HG02885 (cell line): ENCODE results near the gene MAMLD1.
"Not testable (repeated sequence)": the region's sequence is repeated elsewhere in the genome, so short reads cannot be mapped to it uniquely, and the experiment has no call there.

Source experiments
- ATAC-seq: cut with Tn5 transposase; IDR thresholded peaks from one replicate; pipeline ENCODE4 v1.9.1; 2021; ENCODE audit warnings: mild to moderate bottlenecking; ENCODE audit not compliant: unreplicated experiment, poor library complexity

MAMLD1 gene

DNA sequence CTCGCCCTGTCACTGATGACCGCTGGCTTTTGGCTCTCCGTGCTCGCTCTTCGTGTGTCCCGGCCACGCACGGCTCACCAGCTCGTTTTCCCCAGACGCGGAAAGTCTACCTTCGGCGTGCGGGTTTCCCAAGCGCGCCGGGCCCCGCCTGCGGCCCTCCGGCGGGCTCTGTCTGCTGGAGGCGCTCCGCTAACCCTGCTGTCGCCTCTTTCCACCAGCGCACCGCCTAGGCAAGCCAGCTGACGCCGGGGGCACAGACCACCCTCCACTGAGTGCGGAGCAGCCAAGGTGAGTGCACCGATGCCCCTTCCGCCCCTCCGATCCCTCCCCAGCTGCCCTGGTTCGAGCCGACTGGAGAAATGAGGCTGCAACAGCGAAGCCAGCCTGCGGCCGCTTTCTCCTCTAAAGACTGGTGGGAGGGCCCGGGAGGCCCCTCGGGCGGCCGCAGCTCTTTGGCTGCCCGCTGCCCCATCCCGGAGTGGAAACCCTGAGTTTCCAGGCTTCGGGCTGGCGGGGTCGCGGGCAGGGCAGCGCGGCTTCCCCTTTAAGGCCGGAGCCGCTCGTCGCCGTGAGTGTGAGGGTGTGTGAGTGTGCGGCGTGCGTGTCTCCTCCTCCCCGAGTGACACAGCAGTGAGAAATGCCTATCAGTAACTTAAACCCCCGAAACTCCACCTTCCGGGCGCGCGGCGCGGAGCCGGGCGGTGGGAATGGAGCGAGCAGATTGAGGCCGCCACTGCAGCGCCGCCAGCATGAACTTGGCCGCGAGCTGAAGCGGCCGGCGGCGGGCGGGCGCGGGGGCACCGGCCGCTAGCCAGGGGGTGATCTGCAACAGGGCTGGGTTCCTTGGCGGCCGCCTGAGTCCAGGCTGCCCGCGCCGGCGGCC is at the start of gene MAMLD1:
Gene MAMLD1, plus strand, starts transcription at position 719 of the 883 bp plus-strand sequence. CDS start 82,200 bp downstream, outside the sequence.
- ATAC-seq = peak; percentile 35

- ATAC-seq = no peak
These were observed 49.6 kb upstream of the MAMLD1 start for GRCh38 chrX:150313514-150313913.

DNA sequence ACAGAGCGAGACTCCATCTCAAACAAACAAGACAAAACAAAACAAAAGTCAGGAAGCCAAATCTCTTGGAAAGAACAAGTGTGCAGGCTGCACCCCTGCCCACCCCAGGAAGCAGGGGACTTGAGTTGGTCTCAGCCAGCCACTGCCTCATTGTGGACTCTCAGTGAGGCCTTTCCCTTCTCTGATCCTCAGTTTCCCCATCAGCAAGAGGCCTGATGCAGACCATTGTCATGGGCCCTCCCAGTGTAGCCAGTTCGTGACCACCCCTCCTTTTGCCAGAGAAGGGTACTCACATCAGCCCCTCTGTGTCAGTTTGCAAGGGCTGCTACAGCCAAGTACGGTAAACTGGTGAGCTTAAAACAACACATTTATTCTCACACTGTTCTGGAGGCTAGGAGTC is 48.9 kb upstream of the MAMLD1 start:
- ATAC-seq = no peak

GRCh38 chrX:150316564-150316963 is 46.6 kb upstream of the MAMLD1 start:
- no peak for ATAC-seq

- no peak for ATAC-seq
These were observed 40.1 kb upstream of the MAMLD1 start for GRCh38 chrX:150323020-150323419.

- ATAC-seq = no peak
These were observed 38.9 kb upstream of the MAMLD1 start for GRCh38 chrX:150324035-150324728.

DNA sequence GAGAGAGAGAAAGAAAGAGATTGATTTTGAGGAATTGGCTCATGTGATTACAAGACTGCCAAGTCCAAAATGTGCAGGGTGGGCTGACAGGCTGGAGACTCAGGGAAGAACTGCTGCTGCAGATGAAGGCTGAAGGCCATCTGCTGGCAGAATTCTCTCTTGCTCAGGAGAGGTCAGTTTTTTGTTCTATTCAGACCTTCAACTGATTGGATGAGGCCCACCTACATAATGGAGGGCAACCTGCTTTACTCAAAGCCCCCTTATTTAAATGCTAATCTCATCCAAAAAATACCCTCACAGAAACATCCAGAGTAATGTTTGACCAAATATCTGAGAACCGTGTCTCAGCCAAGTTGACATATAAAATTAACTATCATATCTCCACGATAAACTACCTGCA is 38.2 kb upstream of the MAMLD1 start:
- ATAC-seq = no peak

GRCh38 chrX:150326541-150327247 is 36.4 kb upstream of the MAMLD1 start:
- no peak for ATAC-seq

DNA sequence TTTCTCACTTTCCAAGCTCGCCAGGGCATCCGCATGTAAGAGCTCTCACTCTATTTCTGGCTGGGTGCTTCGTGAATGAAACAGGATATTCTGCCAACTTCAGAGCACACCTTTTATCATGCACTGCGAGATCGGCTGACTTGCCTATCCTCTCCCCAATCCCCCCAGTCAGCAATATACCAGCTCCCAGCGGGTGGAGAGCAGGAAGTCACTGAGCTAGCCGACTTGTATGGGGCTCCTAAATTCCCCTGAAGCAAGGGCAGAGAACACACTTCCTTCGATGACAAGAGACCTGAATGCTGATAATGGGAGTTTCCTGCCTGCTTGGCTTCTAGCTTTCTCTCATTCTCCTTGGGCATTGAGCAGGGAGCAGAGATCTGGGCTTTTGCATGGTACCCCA is 33.8 kb upstream of the MAMLD1 start:
- ATAC-seq = no peak

- no peak for ATAC-seq
These were observed 33.2 kb upstream of the MAMLD1 start for GRCh38 chrX:150329868-150330267.

DNA sequence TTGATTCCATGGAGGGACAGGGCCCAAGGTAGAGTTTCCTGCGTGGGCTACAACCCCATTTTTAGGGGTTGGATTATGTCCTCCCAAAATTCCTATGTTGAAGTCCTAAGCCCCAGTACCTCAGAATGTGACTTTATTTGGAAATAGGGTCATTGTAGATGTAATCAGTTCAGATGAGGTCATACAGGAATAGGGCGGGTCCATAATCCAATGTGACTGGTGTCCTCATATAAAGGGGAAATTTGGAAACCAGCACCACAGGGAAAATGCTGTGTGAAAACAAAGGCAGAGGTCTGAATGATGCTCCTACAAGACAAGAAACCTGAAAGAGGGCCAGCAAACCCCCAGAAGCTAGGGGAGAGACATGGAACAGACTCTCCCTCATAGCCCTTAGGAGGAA is 31.1 kb upstream of the MAMLD1 start:
- ATAC-seq = no peak

- ATAC-seq = no peak
These were observed 29.0 kb upstream of the MAMLD1 start for GRCh38 chrX:150334100-150334499.

DNA sequence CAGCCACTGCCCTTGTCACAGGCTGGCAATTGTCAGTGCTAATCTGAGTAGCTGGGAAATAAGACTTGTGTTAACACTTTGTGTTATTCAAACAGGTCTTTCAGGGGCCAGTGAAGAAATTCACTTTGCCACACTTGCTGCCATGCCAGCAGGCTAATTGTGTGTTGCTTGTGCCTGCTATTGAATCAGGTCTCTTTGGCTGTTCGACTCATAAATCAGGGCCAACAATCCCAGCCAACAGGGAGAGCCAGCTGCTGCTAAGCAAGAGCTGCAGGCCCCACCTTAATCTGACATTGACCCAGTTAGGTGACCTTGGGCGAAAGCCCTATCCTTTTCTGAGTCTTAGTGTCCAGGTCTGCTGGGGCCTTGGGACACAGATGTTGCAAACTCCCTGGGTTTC is 28.1 kb upstream of the MAMLD1 start:
- ATAC-seq = no peak

GRCh38 chrX:150337026-150337425 is 26.1 kb upstream of the MAMLD1 start:
- ATAC-seq = no peak

- no peak for ATAC-seq
These were observed 25.6 kb upstream of the MAMLD1 start for GRCh38 chrX:150337536-150337935.

DNA sequence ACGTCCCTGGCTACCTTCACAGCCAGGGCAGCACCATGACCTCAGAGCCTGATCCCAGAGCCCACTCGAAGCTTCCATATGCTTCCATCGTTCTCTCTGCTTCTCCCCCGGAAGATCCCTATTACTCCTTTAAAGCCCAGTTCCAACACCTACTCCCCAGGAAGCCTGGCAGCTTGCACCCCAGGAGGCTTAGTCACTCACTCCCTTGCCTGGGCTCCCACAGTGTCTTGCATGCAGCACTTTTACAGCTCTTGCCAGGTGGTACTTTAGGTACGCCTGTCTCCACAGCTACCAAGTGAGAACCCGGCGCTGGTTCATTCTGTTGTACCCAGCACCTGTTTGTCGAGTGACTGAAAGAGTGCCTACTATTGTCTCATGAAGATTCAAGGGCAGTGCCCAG is 24.5 kb upstream of the MAMLD1 start:
- no peak for ATAC-seq

DNA sequence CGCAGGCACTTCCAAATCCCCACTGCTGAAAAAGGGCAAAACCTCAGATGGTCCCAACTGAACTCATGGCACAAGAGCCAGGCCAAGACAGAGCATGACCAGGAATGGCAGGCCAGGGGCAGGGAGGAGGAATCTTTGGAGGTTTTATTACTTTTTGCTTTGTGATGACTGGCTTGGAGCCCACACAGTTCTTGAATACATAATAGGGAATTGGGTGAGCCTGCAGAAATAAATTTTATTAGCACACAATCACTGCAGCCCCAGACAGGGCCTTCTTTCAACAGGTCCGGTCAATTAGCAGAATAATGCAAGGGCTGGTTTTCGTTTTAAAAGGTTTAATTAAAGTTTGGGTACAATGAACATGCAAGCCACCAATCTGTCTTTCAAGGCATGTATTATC is 23.4 kb upstream of the MAMLD1 start:
- no peak for ATAC-seq

- ATAC-seq = not testable (repeated sequence)
These were observed 22.8 kb upstream of the MAMLD1 start for GRCh38 chrX:150340326-150340725.

- no peak for ATAC-seq
These were observed 15.6 kb upstream of the MAMLD1 start for GRCh38 chrX:150347471-150347870.

DNA sequence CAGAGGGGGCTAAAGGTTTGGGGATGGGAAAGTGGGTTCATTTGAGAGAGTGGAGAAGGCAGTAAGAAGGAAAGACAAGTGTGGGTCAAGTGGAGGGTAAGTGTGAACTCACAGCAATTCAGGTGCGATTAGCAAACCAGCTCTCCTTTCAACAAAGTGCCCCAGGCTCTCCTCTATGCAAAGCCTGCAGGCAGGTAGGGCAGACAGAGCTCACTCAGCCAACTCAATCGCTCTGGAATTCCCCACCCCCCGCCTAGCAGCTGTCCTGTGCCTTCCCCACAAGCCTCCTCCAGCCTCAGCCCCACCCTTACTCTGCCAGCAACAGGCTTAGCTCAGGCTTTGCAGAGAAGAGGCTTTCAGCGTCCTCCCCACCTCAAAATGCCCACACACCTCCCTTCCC is 14.8 kb upstream of the MAMLD1 start:
- ATAC-seq = no peak

DNA sequence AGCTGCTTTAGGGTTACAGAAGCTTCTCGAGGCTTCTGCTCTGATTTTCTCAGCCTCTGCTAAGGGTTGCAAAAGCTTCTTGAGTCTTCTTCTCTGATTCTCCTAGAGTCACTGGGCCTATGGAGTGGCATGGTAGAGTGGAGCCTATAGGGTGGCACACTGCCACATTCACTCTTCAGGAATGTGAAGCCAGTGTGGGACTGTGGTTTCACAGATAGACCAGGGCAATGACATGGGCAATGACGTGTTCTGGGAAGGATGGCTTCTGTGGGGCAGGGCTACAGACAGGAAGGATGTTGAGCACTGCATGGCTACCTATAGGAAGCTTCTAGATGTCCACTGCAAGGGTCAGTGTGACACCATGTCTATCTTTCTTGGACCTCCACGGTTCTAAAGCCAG is 11.0 kb upstream of the MAMLD1 start:
- no peak for ATAC-seq
